ENCODE data around the gene BRD3OS. TPM values are rescaled to one million over a fixed set of nuclear protein-coding genes. Genes with fewer than 3 reads are reported as not detected.
"Not testable (repeated sequence)": the region's sequence is repeated elsewhere in the genome, so short reads cannot be mapped to it uniquely, and the experiment has no call there.

The BRD3OS gene
- total RNA-seq, 1 donor from 2014 or later, result 16.9 TPM

- DNase-seq (ENCODE audit: low spot score), result not testable (repeated sequence)
Measured at GRCh38 chr9:133988771-133989170, 36.5 kb upstream of the BRD3OS start.

- no peak for DNase-seq (ENCODE audit: low spot score)
Measured at GRCh38 chr9:133989625-133990365, 35.5 kb upstream of the BRD3OS start.

GRCh38 chr9:133990366-133991213, 34.7 kb upstream of the BRD3OS start:
- DNase-seq (ENCODE audit: low spot score), result peak; percentile 65

- DNase-seq (ENCODE audit: low spot score), result no peak
Measured at GRCh38 chr9:133991214-133991921, 33.9 kb upstream of the BRD3OS start.

- no peak for DNase-seq (ENCODE audit: low spot score)
Measured at GRCh38 chr9:133991964-133992779, 33.1 kb upstream of the BRD3OS start, which contains the start of gene VAV2. Gene VAV2 (minus strand): TSS chr9:133992324. CDS start chr9:133992278, 46 bp downstream.

- peak; percentile 91 for DNase-seq (ENCODE audit: low spot score)
Measured at GRCh38 chr9:133992780-133993634, 32.3 kb upstream of the BRD3OS start.

- no peak for DNase-seq (ENCODE audit: low spot score)
Measured at GRCh38 chr9:133993635-133994253, 31.5 kb upstream of the BRD3OS start.

GRCh38 chr9:133994353-133995011, 30.8 kb upstream of the BRD3OS start:
- DNase-seq (ENCODE audit: low spot score), result peak; percentile 85

- no peak for DNase-seq (ENCODE audit: low spot score)
Measured at GRCh38 chr9:133995012-133995896, 30.0 kb upstream of the BRD3OS start.

GRCh38 chr9:133996531-133997520, 28.5 kb upstream of the BRD3OS start:
- DNase-seq (ENCODE audit: low spot score), result no peak

GRCh38 chr9:133997584-133997983, 27.7 kb upstream of the BRD3OS start:
- no peak for DNase-seq (ENCODE audit: low spot score)

- DNase-seq (ENCODE audit: low spot score), result no peak
Measured at GRCh38 chr9:133998915-133999595, 26.2 kb upstream of the BRD3OS start.

GRCh38 chr9:133999851-134000265, 25.4 kb upstream of the BRD3OS start:
- DNase-seq (ENCODE audit: low spot score), result no peak

- no peak for DNase-seq (ENCODE audit: low spot score)
Measured at GRCh38 chr9:134002796-134003195, 22.5 kb upstream of the BRD3OS start.

- DNase-seq (ENCODE audit: low spot score), result no peak
Measured at GRCh38 chr9:134003237-134003636, 22.0 kb upstream of the BRD3OS start.

- DNase-seq (ENCODE audit: low spot score), result no peak
Measured at GRCh38 chr9:134004131-134004873, 21.0 kb upstream of the BRD3OS start.

Measured in ureter (tissue), 1 donor.